GM04504 (cell line): Measurements from ENCODE around the gene SUPT4H1.
"Not testable (repeated sequence)": the region's sequence is repeated elsewhere in the genome, so short reads cannot be mapped to it uniquely, and the experiment has no call there.

Source experiments
- DNase-seq: peaks from one replicate; pipeline ENCODE4 v3.0.0-alpha.2; 2012; ENCODE audit warnings: low read depth

Gene SUPT4H1

GRCh38 chr17:58363457-58364185 lies 11.6 kb upstream of the SUPT4H1 start:
- no peak for DNase-seq

GRCh38 chr17:58362368-58363014 lies 10.5 kb upstream of the SUPT4H1 start:
- DNase-seq: no peak

- no peak for DNase-seq
These were observed 8.5 kb upstream of the SUPT4H1 start for GRCh38 chr17:58360296-58361063.

GRCh38 chr17:58358408-58359172 lies 6.6 kb upstream of the SUPT4H1 start:
- no peak for DNase-seq

- no peak for DNase-seq
These were observed 5.6 kb upstream of the SUPT4H1 start for GRCh38 chr17:58357312-58358297.

- no peak for DNase-seq
These were observed 4.2 kb upstream of the SUPT4H1 start for GRCh38 chr17:58356231-58356630.

- no peak for DNase-seq
These were observed 2.7 kb upstream of the SUPT4H1 start for GRCh38 chr17:58354541-58355216.

- DNase-seq: no peak
These were observed 1.4 kb upstream of the SUPT4H1 start for GRCh38 chr17:58353389-58353825.

- no peak for DNase-seq
These were observed 791 bp upstream of the SUPT4H1 start for GRCh38 chr17:58352596-58353388.

GRCh38 chr17:58351182-58351581 lies 819 bp downstream of the SUPT4H1 start:
- DNase-seq: no peak

GRCh38 chr17:58348038-58348437 lies 4.0 kb downstream of the SUPT4H1 start:
- DNase-seq: no peak

GRCh38 chr17:58345500-58345899 lies 6.5 kb downstream of the SUPT4H1 start:
- DNase-seq: no peak

GRCh38 chr17:58344791-58345157 lies 7.2 kb downstream of the SUPT4H1 start:
- DNase-seq: no peak

- DNase-seq: no peak
These were observed 7.8 kb downstream of the SUPT4H1 start for GRCh38 chr17:58344047-58344790.

- no peak for DNase-seq
These were observed 8.9 kb downstream of the SUPT4H1 start for GRCh38 chr17:58343131-58343530.

- DNase-seq: no peak
These were observed 10.0 kb downstream of the SUPT4H1 start for GRCh38 chr17:58341861-58342475.

GRCh38 chr17:58341136-58341860 lies 10.7 kb downstream of the SUPT4H1 start:
- DNase-seq: not testable (repeated sequence)

- no peak for DNase-seq
These were observed 11.6 kb downstream of the SUPT4H1 start for GRCh38 chr17:58340405-58340876.
